ENCODE measurements around the gene COTL1. TPM values are rescaled to one million over a fixed set of nuclear protein-coding genes. Genes with fewer than 3 reads are reported as not detected.
A peak's percentile ranks its signal among the peaks of the same experiment; 100 is the strongest.
"Not testable (repeated sequence)": the region's sequence is repeated elsewhere in the genome, so short reads cannot be mapped to it uniquely, and the experiment has no call there.

The COTL1 gene
- total RNA-seq, 1 donor from 2014 or later: 100 TPM

GRCh38 chr16:84643180-84643583 is 25.3 kb upstream of the COTL1 start:
- peak; percentile 86 for DNase-seq (ENCODE audit: low read depth)

DNA sequence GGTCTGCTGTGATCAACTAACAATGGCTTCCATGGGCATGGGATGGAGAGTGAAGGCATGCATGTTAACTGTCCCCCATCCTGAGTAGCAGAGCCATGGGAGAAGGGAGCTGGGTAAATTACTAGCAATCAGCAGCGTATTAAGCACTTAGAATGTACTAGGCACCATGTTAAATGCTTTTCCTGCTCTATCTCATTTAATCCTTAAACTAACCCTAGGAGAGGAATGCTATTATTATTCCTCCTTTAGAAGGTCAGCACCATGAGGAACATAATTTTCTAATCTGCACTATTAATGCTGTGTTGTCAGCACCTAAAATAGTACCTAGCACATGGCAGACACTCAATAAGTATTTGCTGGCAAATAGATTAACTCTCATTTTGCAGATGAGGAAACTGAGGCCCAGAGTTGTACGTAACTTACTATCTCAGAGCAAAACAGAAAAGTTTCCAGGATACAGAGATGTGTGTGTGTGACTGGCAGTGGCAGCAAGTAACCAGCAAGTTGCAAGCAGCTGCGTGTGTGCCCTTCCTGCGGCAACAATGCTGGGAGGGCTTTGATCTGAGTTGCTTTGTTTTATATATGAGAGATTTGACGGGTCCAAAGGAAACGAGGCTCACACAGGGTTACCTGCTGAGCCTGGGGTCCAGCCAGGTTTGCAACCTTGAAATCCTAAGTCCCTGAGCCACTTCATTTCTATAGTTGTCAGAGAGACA is 23.9 kb upstream of the COTL1 start:
- DNase-seq (ENCODE audit: low read depth): no peak

DNA sequence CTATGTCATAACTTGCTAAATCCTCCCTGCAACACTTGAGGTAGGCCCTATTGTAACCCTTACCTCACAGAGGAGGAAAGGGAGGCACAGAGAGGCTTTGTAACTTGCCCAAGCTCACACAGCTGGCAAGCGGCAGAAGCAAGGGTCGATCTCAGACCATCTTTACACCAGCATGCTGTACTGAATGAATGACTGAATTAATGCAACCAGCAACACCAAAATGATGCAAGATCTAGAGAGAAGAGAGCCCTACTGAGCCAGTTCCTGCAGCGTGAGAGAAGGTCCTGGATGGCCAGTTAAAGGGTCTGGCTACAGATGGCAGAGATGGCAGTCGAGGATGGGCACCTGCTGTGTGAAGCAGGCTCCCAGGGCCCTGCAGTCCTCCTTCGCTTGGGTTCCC is 22.3 kb upstream of the COTL1 start:
- DNase-seq (ENCODE audit: low read depth): no peak

DNA sequence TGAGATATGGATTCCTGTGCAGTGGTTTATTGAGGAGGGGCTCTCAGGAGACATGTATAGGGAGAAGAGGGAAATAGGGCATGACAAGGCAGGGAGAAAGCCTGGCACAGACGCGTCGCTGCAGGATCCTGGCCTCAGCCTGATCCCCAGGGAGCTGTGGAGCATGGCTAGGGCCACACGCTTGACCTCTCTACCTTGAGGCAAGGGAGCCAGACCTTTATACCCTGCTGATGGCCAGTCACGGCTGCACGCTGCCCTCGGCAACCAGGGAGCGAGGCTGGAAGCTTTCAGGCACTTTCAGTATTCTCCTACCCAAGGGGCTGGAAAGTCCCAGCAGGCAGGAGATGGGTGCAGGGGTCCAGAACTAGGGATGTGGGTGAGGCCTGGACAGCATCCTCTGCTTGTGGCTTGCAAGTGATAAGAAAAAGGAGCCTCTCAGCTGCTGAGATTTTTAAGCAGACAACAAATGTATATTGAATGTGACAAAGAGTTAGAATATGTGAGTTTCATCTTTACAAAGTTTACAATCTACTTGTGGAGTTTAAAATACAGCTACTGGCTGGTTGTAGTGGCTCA is 20.4 kb upstream of the COTL1 start:
- no peak for DNase-seq (ENCODE audit: low read depth)

- no peak for DNase-seq (ENCODE audit: low read depth)
Observed at GRCh38 chr16:84637709-84638108, 19.8 kb upstream of the COTL1 start.

DNA sequence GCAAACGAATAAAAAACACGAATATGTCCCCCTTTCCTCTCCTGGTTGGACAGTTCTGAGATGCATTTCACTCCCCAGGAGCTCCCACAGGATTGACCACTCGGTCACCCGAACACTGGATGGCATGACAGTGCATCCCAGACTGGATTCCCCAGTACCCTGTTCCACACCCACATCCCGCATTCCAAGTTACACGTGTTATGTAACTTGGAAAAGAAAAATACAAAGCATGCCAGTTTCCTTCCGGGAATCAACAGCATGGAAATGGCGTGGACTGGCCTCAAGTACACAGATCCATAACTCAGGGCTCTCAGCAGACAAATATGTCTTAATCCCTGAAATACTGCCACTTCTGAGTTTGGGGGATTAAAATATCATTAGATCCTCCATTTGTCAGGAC is 17.8 kb upstream of the COTL1 start:
- DNase-seq (ENCODE audit: low read depth): no peak

GRCh38 chr16:84633622-84634021 is 15.7 kb upstream of the COTL1 start:
- peak; percentile 53 for DNase-seq (ENCODE audit: low read depth)

GRCh38 chr16:84632862-84633261 is 15.0 kb upstream of the COTL1 start:
- DNase-seq (ENCODE audit: low read depth): not testable (repeated sequence)

DNA sequence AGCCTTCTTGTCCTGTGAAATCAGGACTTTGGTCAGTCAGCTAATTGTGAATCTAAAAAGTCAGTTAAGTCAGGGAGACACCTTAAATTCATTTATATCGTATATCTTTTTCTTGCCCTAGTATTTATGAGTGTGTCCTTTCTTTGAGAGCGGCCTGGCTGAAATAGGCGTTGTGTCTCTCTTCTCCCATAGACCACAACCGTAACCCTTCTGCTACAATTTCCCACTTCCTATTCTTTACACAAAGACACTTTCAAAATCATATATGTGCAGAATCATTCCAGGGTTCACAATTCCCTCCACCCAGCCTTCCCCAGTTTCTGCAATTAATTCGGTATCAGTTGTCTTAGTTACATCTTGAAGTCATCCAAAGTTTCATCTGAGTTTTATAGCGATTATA is 14.0 kb upstream of the COTL1 start:
- no peak for DNase-seq (ENCODE audit: low read depth)

GRCh38 chr16:84631153-84631466 is 13.2 kb upstream of the COTL1 start:
- no peak for DNase-seq (ENCODE audit: low read depth)

DNA sequence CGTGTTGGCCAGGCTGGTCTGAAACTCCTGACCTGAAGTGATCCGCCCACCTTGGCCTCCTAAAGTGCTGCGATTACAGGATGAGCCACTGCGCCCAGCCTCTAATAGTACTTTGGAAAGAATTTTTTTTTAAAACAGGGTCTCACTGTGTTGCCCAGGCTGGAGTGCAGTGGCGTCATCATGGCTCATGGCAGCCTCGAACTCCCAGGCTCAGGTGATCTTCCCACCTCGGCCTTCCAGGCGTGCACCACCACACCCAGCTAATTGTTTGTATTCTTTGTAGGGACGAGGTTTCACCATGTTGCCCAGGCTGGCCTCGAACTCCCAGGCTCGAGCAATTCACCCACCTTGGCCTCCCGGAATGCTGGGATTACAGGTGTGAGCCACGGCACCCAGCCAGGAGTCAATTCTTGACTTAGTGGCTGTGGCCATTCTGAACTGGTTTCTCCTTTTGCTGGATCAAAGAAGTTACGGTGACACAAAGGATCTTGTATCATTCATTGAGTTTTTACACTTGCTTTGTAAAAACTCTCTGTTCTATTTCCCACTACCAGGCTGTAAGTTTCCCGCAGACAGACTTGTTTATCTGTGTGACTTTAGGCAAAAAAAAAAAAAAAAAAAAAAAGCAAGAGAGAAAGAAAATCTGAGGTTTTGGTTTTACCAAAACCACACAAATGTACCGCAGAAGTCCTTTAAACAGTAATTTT is 12.7 kb upstream of the COTL1 start:
- DNase-seq (ENCODE audit: low read depth): no peak

DNA sequence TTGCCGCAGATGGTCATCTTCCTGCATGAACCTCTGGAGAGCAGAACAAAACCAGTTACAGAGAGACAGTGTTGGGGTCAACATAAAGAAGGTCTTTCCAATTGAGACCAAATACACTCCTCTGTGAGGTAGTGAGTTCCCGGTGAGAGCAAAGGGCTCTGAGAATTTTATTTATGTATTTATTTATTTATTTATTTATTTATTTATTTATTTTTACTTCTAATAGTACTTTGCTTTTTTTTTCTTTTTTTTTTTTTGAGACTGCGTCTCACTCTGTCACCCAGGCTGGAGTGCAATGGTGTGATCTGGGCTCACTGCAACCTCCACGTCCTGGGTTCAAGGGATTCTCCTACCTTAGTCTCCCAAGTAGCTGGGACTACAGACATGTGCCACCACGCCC is 12.1 kb upstream of the COTL1 start:
- DNase-seq (ENCODE audit: low read depth): no peak

GRCh38 chr16:84629580-84629979 is 11.7 kb upstream of the COTL1 start:
- no peak for DNase-seq (ENCODE audit: low read depth)

DNA sequence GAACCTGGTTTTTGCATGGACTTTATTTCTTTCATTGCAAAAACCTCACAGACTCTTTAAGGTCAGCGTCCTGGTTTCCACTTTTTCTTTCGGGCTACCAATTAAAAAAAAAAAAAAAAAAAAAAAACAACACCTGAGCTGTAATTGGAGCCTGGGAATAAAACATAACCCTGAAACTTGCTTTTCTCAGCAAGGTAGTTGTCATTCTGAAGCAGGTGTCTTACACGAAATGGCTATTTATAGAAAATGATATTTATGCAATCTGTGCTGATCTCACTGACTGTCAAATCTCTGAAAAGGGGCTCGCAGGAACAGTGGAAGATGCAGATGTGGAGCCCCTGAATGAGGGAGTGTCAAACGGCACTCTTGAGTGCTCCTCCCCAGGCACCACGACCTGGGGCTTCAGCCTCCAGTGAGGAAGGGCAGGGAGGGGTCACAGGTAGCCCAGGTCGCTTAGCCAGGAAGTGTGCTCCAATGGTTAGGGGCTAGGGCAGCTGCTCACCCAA is 10.4 kb upstream of the COTL1 start:
- no peak for DNase-seq (ENCODE audit: low read depth)

- DNase-seq (ENCODE audit: low read depth): no peak
Observed at GRCh38 chr16:84625556-84625955, 7.7 kb upstream of the COTL1 start.

- not testable (repeated sequence) for DNase-seq (ENCODE audit: low read depth)
Observed at GRCh38 chr16:84620913-84621312, 3.0 kb upstream of the COTL1 start.

DNA sequence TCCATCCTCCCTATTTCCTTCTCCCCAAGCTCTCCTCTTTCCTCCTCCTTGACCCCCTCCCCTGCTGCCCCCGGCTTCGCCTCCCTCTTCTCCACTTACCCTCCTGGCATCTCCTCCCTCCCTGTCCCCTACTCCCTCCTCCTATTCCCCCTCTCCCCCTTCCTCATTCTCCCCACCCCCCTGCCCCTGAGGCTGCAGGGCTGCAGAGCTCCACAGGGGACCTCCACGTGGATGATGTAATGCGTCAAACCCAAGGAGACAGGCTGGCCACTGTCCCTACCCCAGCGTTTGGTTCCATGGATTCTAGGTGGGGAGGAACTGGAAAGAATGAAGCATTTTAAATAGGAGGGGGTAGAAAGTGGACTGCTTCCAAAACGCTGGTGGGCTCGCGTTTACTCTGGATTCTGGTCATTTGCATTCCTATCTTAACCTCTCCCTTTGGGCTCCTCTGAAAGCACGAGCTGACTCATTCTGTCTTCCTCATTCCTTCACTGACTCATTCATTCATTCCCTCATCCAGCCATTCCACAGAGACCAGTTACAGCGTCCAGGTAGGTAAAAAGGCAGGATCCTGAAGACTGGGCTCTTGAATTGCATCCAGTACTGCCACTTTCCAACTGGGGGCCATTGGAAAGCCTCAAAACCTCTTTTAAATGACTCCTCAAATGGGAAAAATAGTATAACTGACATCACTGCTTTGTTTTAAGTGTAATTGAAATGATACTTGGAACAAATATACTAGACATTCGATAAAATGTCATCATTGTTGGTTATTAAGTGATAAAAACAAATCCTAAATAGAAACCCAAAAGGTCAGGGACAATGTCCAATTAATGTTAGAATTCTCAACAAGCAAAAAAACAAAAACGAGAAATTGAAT is 943 bp upstream of the COTL1 start:
- DNase-seq (ENCODE audit: low read depth): peak; percentile 99

DNA sequence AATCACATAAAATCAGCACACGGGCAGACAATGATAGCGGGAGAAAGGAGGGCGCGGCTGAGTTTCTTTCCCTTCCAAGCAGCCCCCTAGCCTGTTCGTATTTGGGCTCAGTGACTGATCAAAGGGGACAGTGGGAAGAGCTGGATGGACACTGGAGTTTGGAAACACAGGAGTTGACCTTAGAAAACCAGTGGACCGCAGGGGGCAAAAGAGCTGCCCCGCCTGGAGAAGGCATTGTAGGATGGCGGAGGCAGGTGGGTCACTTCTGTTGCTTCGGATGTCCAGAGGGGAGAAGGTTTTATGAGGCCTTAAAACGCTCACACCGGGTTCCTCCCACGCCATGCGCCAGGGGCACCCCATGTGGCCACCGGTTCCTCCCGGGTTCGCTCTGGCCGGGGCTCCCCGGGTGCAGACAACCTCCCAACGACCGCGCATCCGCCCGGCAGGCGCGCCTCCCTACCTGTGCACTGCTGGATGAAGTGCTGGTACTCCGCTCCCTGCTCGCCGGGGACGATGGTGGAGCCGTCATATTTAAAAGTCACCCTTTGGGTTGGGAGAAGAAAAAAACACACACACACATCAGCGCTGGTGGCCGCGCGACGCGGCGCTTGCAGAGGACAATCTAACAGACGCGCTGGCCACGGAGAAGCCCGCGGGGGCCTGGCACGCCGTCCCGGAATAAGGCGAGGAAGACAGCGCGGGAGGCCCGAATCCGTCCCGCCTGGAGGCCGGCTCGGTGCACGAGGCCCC is 662 bp downstream of the COTL1 start:
- DNase-seq (ENCODE audit: low read depth): no peak

DNA sequence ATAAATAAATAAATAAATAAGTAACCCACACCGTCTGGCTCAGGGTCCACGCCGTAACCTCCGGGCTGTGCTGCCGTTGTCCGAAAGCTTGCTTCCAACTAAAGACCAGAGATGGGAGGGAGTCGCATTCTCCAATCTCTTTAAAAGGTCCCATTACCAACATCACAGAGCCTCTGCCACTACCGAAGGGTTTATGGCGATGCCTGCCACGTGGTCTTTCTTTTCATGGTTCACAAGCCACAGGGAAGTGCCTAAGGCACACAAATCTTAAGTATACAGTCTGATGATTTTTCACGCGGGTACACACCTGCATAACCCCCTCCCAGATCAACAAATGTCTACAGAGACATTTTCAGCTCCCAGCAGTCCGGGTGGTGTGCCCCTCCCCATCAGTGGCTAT is 1.4 kb downstream of the COTL1 start:
- peak; percentile 66 for DNase-seq (ENCODE audit: low read depth)

GRCh38 chr16:84614968-84615813 is 2.7 kb downstream of the COTL1 start:
- no peak for DNase-seq (ENCODE audit: low read depth)

- no peak for DNase-seq (ENCODE audit: low read depth)
Observed at GRCh38 chr16:84614623-84614967, 3.3 kb downstream of the COTL1 start.
